Adipose tissue (tissue), 3 donors: Measurements from ENCODE around the gene LMNB1. TPM values are rescaled to one million over a fixed set of nuclear protein-coding genes. Genes with fewer than 3 reads are reported as not detected.
"Not testable (repeated sequence)": the region's sequence is repeated elsewhere in the genome, so short reads cannot be mapped to it uniquely, and the experiment has no call there.

Source experiments
- H3K27ac ChIP-seq: one replicate; pipeline ENCODE4 v1.5.1; 2013; ENCODE audit warnings: low read depth, low read length
- WGBS, 3 donors: extraction: QIAGEN DNeasy Blood & Tissue Kit; methylation state at CpG; one replicate each; pipeline ENCODE4 v1.1.7; 2013; 5-methylcytosine and 5-hydroxymethylcytosine counted together
- polyA plus RNA-seq, 3 donors: library from polyadenylated mRNA; stranded (reverse); fragments of 200-250 nt; gene quantifications; one replicate each; pipeline ENCODE4 v1.2.3, GENCODE V29; 2013
- donor health status: healthy with polysubstance abuse.
- donor health status: Bipolar disorder and iron deficiency.
- donor health status: healthy.

LMNB1 gene
- polyA plus RNA-seq, 3 donors: 2.2 to 13.6 (median 11.3) TPM

GRCh38 chr5:126847826-126848251, 70.9 kb downstream of the LMNB1 start:
- WGBS, 3 donors: 38 to 81% (median 54%) methylated on average over 3 of the region's 3 CpGs
- H3K27ac ChIP-seq: peak overlapping the region; percentile 19

GRCh38 chr5:126848253-126848652, 71.3 kb downstream of the LMNB1 start:
- 61 to 77% (median 66%) methylated on average over 8 of the region's 8 CpGs for WGBS, 3 donors

GRCh38 chr5:126849101-126849678, 72.3 kb downstream of the LMNB1 start:
- H3K27ac ChIP-seq: no peak overlapping the region
- 25 to 46% (median 43%) methylated on average over 3 of the region's 3 CpGs for WGBS, 3 donors

More at GRCh38 chr5:126848253-126848652, 71.3 kb downstream of the LMNB1 start:
- peak overlapping the region; percentile 56 for H3K27ac ChIP-seq

- peak overlapping the region; percentile 48 for H3K27ac ChIP-seq
- WGBS, 3 donors: 33 to 55% (median 52%) methylated on average over 14 of the region's 14 CpGs
Measured at GRCh38 chr5:126851501-126852011, 74.6 kb downstream of the LMNB1 start.

GRCh38 chr5:126852091-126852571, 75.2 kb downstream of the LMNB1 start:
- 23 to 65% (median 36%) methylated on average over 4 of the region's 4 CpGs for WGBS, 3 donors

GRCh38 chr5:126852841-126853271, 75.9 kb downstream of the LMNB1 start:
- H3K27ac ChIP-seq: no peak overlapping the region
- WGBS, 3 donors: 64 to 74% (median 67%) methylated on average over 7 of the region's 7 CpGs

More at GRCh38 chr5:126852091-126852571, 75.2 kb downstream of the LMNB1 start:
- H3K27ac ChIP-seq: no peak overlapping the region

GRCh38 chr5:126853541-126854307, 76.8 kb downstream of the LMNB1 start:
- not testable (repeated sequence) for H3K27ac ChIP-seq
- WGBS, 3 donors: 83 to 91% (median 89%) methylated on average over 27 of the region's 27 CpGs

- 93 to 95% (median 93%) methylated on average over 27 to 35 of the region's 35 CpGs for WGBS, 3 donors
- H3K27ac ChIP-seq: no peak overlapping the region
Measured at GRCh38 chr5:126854526-126855110, 77.7 kb downstream of the LMNB1 start.

- no peak overlapping the region for H3K27ac ChIP-seq
- WGBS, 3 donors: 55 to 76% (median 62%) methylated on average over 8 of the region's 8 CpGs
Measured at GRCh38 chr5:126855266-126855665, 78.3 kb downstream of the LMNB1 start.

- 66 to 77% (median 72%) methylated on average over 13 of the region's 13 CpGs for WGBS, 3 donors
- H3K27ac ChIP-seq: no peak overlapping the region
Measured at GRCh38 chr5:126857472-126858410, 80.8 kb downstream of the LMNB1 start.

GRCh38 chr5:126858441-126858840, 81.5 kb downstream of the LMNB1 start:
- WGBS, 3 donors: 86 to 96% (median 93%) methylated on average over 11 of the region's 11 CpGs
- no peak overlapping the region for H3K27ac ChIP-seq

- WGBS, 3 donors: 91 to 97% (median 97%) methylated on average over 4 of the region's 4 CpGs
- no peak overlapping the region for H3K27ac ChIP-seq
Measured at GRCh38 chr5:126863402-126863801, 86.5 kb downstream of the LMNB1 start.

- 94 to 96% (median 94%) methylated on average over 22 of the region's 22 CpGs for WGBS, 3 donors
Measured at GRCh38 chr5:126864042-126864688, 87.2 kb downstream of the LMNB1 start.

GRCh38 chr5:126865299-126865698, 88.4 kb downstream of the LMNB1 start:
- no peak overlapping the region for H3K27ac ChIP-seq
- 61 to 68% (median 68%) methylated on average over 3 of the region's 3 CpGs for WGBS, 3 donors

More at GRCh38 chr5:126864042-126864688, 87.2 kb downstream of the LMNB1 start:
- H3K27ac ChIP-seq: no peak overlapping the region

GRCh38 chr5:126866851-126867636, 90.1 kb downstream of the LMNB1 start:
- WGBS, 3 donors: 64 to 80% (median 72%) methylated on average over 8 of the region's 8 CpGs
- H3K27ac ChIP-seq: no peak overlapping the region

- 69 to 85% (median 72%) methylated on average over 11 of the region's 11 CpGs for WGBS, 3 donors
- H3K27ac ChIP-seq: no peak overlapping the region
Measured at GRCh38 chr5:126868338-126869004, 91.5 kb downstream of the LMNB1 start.
